Measurements from ENCODE around the gene MATN4. TPM values are rescaled to one million over a fixed set of nuclear protein-coding genes. Genes with fewer than 3 reads are reported as not detected.

The MATN4 gene
- total RNA-seq, 1 donor from 2014 or later = not detected

- no peak for TF ChIP-seq CTCF (IDR thresholded peaks at IDR 0.05)
- Mint-ChIP-seq H3K4me3 (no peak overlapping the region), H3K4me1 (peaks cover 9% of the 10 kb centered on the region), H3K9me3 (no peaks in the 10 kb centered on the region), H3K36me3 (ENCODE audit: low read depth) (no peaks in the 10 kb centered on the region), H3K27ac (no peak overlapping the region), H3K27me3 (peaks cover 52% of the 10 kb centered on the region)
- DNase-seq = no peak
- intact Hi-C loops (cut with micrococcal nuclease) = no loop called here
- ChIA-PET CTCF (interaction anchor here (0.6 to 3.9 kb wide), 6 partner anchors 10 to 458 kb away, joined by 3 to 17 read pairs (median 7); no protein-coding TSS in a partner anchor), POLR2A (no interaction called here)
- no peak for ATAC-seq (ENCODE audit: low read depth)
Observed at GRCh38 chr20:45313065-45313695, 5.1 kb upstream of the MATN4 start.

- H3K36me3 Mint-ChIP-seq (ENCODE audit: low read depth) = no peaks in the 10 kb centered on the region
- H3K9me3 Mint-ChIP-seq = no peaks in the 10 kb centered on the region
- peaks cover 7% of the 10 kb centered on the region for H3K4me1 Mint-ChIP-seq
- DNase-seq = no peak
- H3K27me3 Mint-ChIP-seq = peaks cover 55% of the 10 kb centered on the region
- H3K4me3 Mint-ChIP-seq = no peak overlapping the region
- intact Hi-C loops (cut with micrococcal nuclease) = no loop called here
- ChIA-PET CTCF (interaction anchor here (0.7 to 3.9 kb wide), 13 partner anchors 9 to 459 kb away, joined by 3 to 17 read pairs (median 5); no protein-coding TSS in a partner anchor), POLR2A (interaction anchor here (1.0 kb wide), 3 partner anchors 9 to 427 kb away, joined by 3 to 4 read pairs (median 3); partner anchors contain the start of genes PIGT and YWHAB)
- H3K27ac Mint-ChIP-seq = no peak overlapping the region
- ATAC-seq (ENCODE audit: low read depth) = no peak
- TF ChIP-seq CTCF (IDR thresholded peaks at IDR 0.05) = no peak
Observed at GRCh38 chr20:45312241-45312640, 4.1 kb upstream of the MATN4 start.

DNA sequence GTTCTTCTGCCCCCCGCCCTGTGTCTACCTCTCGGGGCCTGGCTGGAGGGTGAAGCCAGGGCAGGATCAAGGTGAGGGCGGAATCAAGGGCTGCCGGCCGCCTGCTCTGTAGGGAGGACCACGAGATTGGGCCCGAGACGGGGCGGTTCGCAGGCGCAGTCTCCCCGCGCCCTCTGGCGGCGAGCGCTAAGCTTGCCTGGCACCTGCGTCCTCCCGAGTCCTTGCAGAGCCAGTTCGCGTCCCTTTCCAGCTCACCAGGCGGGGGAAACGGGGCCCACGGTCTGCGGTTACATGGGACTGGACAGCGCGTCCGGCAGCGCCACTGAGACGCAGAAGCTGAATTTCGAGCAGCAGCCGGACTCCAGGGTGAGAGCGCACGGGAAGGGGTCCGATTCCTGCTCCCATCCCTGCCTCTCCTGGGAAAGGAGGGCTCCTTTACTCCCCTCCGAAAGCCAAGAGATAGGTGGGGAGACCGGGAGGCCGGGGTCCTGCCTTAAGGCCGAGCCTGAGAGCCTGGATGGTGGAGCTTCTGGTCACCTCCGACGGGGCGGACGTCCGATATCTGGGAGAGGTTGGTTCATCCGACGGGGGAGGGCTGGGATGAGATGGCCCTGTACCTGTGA is 3.6 kb upstream of the MATN4 start:
- Mint-ChIP-seq H3K9me3 (no peaks in the 10 kb centered on the region), H3K27me3 (peaks cover 55% of the 10 kb centered on the region), H3K4me3 (no peak overlapping the region), H3K36me3 (ENCODE audit: low read depth) (no peaks in the 10 kb centered on the region), H3K4me1 (peaks cover 7% of the 10 kb centered on the region), H3K27ac (no peak overlapping the region)
- DNase-seq (peak; percentile 58), ATAC-seq (ENCODE audit: low read depth) (peak; percentile 89)
- ChIA-PET POLR2A (interaction anchor here (1.0 kb wide), 3 partner anchors 10 to 426 kb away, joined by 3 to 4 read pairs (median 3); partner anchors contain the start of genes PIGT and YWHAB), CTCF (interaction anchor here (0.7 to 3.9 kb wide), 13 partner anchors 9 to 459 kb away, joined by 3 to 17 read pairs (median 5); no protein-coding TSS in a partner anchor)
- intact Hi-C loops (cut with micrococcal nuclease) = no loop called here
- TF ChIP-seq CTCF (IDR thresholded peaks at IDR 0.05) = peak; percentile 76

DNA sequence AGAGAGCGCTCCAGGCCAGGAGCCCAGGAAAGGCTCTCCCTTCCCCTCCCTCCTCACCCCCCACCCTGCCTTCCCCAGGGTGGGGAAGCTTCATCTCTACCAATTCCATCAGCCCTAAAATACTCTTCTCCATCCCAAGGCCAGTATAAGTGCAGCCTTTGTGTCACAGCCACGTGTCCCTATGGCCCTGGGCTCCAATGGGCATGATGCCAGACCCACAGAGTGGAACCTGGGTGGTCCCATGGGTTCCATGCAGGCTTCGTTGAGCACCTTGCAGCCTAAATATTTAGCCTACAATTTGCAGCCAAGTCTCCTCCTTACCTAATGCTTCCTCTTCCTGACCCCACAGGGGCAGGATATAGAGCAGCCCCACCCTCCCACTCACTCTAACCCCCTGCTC is 976 bp upstream of the MATN4 start:
- Mint-ChIP-seq H3K4me1 (peaks cover 10% of the 10 kb centered on the region), H3K36me3 (ENCODE audit: low read depth) (no peaks in the 10 kb centered on the region), H3K9me3 (no peaks in the 10 kb centered on the region), H3K4me3 (no peak overlapping the region), H3K27ac (no peak overlapping the region), H3K27me3 (peaks cover 57% of the 10 kb centered on the region)
- ATAC-seq (ENCODE audit: low read depth) (no peak), DNase-seq (no peak)
- intact Hi-C loops (cut with micrococcal nuclease) = no loop called here
- ChIA-PET POLR2A (no interaction called here), CTCF (no interaction called here)
- TF ChIP-seq CTCF (IDR thresholded peaks at IDR 0.05) = no peak

DNA sequence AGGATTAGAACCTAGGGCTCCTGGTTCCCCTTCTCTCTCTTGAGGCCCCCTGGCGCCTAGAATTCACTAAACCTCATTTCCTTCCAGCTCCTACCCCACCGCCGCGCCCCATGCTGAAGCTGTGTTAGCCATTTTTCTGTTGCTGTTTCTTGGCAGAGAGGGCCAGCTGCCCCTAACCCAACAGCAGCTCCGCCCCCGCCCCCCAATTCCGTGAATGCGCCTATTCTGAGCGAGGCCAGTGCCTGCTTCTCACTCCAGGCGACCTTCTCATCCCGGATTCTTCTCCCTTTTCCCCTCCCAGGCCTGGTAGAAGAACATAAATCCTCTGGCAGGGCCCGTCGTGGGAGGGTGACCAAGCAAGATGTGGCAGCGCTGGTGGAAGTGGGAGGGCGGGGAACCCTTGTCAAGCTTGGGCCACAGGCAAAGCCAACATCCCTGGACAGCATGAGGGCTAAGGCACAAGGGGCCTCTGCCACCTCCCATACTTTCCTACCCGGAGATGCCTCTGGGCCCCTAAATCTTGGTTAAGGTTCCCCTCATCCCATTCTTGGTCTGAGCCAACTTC is 941 bp downstream of the MATN4 start:
- H3K27ac Mint-ChIP-seq = no peak overlapping the region

More for the DNA sequence above, 941 bp downstream of the MATN4 start:
- CTCF ChIA-PET = no interaction called here
- Mint-ChIP-seq H3K4me3 (no peak overlapping the region), H3K36me3 (ENCODE audit: low read depth) (no peaks in the 10 kb centered on the region), H3K9me3 (no peaks in the 10 kb centered on the region), H3K4me1 (peaks cover 10% of the 10 kb centered on the region), H3K27me3 (peaks cover 54% of the 10 kb centered on the region)
- no peak for TF ChIP-seq CTCF (IDR thresholded peaks at IDR 0.05)
- DNase-seq = no peak
- intact Hi-C loops (cut with micrococcal nuclease) = no loop called here
- ATAC-seq (ENCODE audit: low read depth) = no peak
- POLR2A ChIA-PET = no interaction called here
